RCC 7860 (cell line): ENCODE data around the gene ADAP1.
"Not testable (repeated sequence)": the region's sequence is repeated elsewhere in the genome, so short reads cannot be mapped to it uniquely, and the experiment has no call there.

ENCODE experiments used
- DNase-seq: peaks from one replicate; pipeline ENCODE4 v3.0.0-alpha.2; 2015; ENCODE audit warnings: low spot score
- FAIRE-seq: peaks from 2 replicates; lab custom pipeline; 2012; peaks lifted over from hg19 to GRCh38; lab: Jason Lieb, UNC

ADAP1 gene

DNA sequence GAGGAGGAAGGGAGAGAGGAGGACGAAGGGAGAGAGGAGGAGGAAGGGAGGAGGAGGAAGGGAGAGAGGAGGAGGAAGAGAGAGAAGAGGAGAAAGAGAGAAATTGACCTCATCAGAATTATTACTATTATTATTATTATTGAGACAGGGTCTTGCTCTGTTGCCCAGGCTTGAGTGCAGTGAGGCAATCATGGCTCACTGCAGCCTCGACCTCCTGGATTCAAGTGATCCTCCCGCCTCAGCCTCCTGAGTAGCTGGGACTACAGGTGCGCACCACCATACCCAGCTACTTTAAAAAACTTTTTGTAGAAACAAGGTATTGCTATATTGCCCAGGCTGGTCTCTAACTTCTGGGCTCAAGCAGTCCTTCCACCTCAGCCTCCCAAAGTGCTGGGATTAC, 10.7 kb downstream of the ADAP1 start:
- not testable (repeated sequence) for FAIRE-seq, DNase-seq

DNA sequence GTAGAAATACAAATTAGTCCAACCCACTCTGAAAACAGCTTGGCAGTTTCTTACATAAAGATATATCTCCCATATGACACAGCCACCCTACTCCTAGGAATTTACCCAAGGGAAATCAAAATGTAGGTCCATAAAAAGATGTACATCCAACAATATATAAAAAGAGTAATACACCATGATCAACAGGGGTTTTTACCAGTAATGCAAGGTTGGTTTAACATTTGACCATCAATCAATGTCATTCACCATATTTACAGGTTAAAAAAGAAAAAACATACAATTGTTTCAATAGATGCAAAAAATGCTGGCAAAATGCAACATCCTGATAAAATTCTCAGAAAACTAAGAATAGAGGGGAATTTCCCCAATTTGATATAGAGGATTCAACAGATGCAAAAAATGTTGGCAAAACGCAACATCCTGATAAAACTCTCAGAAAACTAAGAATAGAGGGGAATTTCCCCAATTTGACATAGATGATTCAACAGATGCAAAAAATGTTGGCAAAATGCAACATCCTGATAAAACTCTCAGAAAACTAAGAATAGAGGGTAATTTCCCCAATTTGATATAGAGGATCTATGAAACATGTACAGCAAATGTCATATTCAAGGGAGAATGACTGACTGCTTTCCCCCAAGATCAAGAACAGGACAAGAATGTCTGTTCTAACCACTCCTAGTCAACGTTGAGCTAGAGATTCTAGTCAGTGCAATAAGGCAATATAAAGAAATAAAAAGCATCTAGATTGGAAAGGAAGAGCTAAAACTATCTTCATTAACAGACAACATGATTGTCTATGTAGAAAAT, 13.7 kb downstream of the ADAP1 start:
- FAIRE-seq, result no peak

DNA sequence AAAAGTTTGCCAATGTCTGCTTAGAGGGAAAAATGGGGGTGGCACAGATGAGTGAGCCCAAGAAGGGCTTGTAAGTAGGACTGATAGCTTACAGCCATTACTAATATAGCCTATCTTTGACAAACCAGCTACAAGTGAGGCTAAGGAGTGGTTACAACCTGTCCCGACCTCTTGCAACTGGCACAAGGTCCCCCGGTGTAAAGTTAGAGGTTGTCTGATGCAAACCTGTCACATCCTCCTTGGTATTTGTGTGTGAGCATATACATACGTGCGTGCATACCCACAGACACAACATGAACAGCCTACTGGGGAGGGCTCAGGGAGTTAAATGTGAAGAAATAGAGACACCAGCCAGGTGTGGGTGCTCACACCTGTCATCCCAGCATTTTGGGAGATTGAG, 14.6 kb downstream of the ADAP1 start:
- FAIRE-seq, result no peak
- DNase-seq, result no peak

More for the DNA sequence above, 13.7 kb downstream of the ADAP1 start:
- DNase-seq, result no peak

DNA sequence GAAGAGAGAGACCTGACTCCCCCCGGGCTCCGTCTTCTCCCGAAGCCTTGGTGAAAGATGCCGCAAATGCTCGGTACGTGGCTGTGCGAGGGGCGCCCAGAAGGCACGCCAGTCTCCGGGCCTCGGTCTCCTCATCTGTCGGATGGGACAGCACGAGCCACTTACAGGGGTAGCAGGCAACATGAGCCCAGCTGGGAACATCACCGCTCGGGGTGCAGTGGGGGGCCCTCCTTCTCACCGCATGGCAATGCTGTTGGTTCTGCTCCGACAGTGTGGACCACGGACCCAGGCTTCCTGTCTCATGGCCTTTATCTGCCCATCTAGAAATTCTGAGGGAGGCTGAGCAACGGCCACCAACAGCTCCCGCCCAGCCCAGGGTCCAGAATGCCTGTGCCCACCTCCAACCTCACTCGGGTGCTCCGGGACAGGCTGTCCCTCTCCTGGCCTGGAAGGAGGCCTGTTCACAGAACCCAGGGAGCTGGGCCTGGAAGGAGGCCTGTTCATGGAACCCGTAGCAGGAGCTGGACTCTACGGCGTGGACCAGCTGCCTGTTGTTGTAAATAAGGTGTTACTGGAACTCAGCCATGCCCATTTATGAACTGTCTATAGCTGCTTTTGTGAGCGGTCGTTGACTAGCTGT, 15.8 kb downstream of the ADAP1 start:
- FAIRE-seq, result no peak
- DNase-seq, result no peak

DNA sequence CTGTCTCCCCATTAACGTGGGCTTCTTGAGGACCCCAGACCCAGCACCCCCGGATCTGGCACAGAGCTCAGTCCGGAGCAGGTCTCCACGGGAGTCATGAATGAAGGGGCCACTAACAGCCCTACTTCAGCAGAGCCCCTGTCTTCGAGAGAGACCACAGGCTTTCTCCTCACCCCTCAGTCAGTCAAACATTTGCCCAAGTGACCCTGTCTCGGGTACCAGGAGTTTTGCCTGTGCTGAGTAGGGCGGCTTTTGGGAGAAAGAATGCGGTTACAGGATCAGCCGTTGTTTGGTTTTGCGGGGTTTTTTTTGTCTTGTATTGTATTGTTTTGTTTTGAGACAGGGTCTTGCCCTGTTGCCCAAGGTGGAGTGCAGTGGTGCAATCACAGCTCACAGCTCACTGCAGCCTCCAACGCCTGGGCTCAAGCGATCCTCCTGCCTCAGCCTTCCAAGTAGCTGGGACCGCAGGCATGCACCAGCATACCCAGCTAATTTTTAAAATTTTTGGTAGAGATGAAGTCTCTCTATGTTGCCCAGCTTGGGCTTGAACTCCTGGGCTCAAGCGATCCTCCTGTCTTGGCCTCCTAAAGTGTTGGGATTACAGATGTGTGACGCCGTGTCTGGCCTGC, 16.5 kb downstream of the ADAP1 start:
- no peak for DNase-seq
- FAIRE-seq, result no peak

DNA sequence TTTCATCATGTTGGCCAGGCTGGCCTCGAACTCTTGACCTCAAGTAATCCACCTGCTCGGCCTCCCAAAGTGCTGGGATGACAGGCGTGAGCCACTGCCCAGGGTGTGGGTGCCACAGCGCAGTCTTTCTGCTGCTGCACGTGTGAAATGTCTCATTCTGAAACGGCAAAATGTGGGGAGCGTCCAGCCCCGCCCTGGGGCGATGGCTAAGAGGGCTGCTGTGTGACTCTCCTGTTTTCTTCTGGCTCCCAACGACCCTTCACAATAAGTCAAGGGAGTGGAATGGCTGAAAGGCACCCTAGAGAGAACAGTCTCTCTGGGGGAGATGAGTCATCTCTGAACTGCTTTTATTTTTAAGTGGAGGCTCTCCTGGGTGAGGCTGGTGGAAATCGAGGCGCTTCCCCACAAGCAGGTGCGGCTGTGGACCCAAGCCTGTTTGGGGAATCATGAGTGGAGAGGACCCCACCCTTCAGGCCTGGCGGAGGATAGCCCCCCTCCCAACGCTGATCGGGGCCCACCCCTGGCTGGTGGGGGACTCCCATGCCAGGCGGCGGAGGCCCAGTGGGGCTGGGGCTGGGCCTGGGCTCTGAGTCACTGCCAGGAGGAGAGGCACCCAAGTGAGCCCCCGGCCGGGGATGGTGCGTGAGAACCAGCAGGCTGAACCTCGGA, 18.0 kb downstream of the ADAP1 start:
- DNase-seq (no peak), FAIRE-seq (no peak)

DNA sequence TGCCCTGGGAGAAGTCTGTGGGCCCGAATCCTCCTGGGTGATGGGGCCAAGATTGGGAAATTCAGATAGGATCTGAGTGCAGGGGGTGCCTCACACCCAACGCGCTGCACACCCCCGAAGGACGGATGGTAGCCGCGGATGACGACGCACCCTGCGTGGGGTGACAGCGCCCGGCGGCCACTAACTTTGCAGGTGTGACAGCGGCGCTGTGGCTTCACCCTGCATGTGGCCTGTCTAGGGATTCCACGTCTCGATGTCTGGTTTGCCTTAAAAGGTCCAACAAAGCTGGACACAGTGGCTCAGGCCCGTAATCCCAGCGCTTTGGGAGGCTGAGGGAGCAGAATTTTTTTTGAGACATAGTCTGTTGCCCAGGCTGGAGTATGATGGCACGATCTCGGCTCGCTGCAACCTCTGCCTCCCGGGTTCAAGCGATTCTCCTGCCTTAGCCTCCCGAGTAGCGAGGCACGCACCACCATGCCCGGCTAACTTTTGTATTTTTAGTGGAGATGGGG, 18.6 kb downstream of the ADAP1 start:
- FAIRE-seq, result no peak

DNA sequence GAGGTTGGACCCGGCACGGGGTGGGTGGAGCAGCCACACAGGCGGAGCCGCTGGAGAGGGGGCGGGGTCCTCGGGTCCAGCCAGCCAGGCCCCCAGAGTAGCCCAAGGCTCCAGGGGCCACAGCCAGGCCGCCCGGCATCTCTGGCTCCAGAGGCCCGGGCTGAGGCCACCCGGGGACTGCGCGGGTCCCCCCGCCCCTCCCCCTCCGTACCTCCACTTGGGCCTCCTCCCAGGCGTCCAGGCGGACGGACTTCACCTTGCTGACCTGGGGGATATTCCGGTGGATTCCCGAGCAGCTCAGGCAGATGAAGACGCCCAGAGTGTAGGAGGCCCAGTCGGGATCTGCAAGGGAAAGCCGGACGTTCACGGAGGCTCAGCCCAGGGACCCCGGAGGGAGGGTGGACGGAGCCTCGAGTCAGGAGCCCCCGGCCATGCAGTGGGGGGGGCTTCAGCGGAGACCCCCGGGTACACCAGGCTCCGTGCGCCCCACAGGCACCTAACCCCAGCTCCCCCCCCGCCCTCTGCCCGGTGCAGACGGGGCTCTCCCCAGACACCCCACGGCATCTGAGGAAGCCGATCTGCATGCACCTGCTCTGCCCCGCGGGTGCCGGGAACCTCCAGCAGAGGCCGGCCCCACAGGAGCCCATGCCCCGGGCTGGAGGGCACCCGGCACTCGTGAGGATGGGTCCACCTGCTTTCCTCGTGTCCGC, 19.2 kb downstream of the ADAP1 start:
- FAIRE-seq (no peak), DNase-seq (no peak)

More for the DNA sequence above, 18.6 kb downstream of the ADAP1 start:
- DNase-seq, result no peak

DNA sequence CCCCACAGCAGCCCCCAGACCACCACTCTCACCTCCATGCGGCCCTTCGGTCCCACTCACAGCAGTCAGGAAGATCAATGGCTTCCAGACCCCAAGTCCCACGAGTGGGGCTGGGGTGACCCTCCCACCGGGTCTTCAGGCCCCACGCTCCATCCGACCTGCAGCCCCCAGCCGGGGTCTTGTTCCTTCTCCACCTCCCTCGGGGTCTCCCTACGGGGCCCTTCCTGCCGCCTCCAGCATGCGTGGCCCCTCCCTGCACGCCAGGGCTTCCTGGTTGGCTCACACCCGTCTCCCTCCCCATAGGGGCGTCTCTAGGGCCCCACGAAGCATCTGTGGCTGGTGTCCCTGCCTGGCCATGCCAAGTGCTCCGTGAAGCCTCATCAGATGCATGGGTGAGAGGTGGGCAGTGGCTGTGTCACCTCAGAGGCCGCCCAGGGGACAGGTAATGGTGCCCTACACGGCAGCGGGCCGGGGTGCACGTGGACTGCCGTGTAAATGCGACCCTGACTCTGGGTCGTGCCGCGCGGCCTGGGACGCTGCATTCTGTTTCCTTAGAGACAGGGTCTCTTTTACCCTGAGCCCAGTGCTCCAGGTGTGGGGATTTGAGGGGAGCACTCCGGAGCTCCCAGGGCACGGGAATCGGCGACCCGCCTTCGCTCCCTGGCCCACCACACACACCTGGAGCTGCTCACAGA, 19.9 kb downstream of the ADAP1 start:
- FAIRE-seq, result no peak
- DNase-seq, result no peak

DNA sequence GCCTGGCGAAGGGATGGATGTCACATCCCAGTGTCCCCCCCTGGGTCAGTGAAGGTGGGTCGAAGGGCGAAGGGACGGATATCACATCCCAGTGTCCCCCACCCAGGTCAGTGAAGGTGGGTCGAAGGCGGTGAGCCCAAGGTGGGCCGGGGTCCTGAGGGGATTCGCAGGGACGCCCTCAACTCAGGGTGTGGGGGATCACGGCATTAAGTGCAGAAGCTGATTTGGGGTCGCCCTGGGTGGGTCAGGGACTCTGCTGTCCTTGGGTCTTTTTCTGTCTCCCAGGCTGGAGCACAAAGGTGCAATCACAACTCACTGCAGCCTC, 21.9 kb downstream of the ADAP1 start:
- no peak for FAIRE-seq
- DNase-seq, result no peak

DNA sequence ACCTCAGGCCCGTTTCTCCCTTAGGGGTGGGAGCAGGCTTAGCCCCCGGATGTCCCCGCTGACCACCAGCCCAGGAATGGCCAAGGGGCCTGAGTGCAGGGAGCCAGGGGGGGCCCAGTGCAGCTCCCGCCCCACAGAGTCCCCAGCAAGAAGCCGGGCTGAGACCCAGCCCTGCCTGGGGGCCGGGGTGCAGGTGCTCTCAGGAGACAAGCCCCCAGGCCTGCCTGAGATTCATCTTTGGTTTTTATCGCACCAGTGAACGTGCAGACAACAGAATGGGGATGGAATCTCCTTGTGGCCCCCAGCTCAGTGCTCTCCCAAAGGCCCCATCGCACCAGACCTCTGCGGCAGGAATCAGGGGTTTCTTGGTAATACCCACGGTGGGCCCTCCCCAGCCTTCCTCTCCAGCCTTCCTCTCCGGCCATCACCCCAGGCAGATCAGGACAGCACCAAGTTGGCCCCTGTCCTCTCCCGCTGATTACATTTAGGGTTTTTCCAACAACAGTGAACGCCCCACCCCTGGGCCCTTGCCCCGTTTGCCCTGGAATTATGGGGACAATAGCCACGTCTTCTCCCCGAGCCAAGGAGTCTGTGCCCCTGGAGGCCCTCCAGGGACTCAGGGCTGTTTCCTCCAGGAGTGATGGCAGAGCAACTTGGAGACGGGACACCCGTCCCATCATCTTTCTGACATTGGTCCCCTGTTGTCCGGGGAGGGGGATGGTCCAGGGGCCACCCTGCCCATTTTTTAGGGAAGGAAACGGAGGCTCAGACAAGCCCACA, 22.4 kb downstream of the ADAP1 start:
- DNase-seq (no peak), FAIRE-seq (no peak)

DNA sequence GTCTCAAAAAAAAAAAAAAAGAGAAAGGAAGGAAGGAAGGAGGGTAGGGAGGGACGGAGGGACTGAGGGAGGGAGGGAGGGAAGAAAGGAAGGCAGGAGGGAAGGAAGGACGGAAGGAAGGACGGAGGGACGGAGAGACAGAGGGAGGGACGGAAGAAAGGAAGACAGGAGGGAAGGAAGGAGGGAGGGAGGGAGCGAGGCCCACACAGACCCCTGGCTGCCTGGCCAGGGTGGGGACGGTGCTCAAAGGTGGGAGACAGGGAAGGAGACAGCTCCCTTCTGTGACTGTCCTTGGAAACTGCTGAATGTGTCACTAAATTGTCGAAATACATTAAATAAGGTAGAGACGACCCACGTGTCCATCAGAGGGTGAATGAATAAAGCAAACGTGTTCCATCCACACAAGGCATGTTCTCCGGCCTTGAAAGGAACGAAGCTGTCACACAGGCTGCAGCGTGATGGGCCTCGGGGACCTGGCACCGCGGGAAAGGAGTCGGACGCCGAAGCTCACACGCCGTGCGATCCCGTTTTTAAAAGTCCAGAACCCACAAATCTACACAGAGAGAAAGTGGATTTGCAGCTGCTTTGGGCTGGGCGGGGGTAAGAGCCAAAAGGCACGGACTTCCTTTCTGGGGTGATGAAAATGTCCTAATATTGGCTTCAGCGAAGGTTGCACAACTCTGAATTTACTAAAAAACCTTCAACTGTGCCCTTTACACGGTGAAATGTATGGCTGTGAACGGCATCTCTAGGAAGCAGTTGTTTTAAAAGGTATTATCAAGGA, 23.3 kb downstream of the ADAP1 start:
- FAIRE-seq (no peak), DNase-seq (no peak)

DNA sequence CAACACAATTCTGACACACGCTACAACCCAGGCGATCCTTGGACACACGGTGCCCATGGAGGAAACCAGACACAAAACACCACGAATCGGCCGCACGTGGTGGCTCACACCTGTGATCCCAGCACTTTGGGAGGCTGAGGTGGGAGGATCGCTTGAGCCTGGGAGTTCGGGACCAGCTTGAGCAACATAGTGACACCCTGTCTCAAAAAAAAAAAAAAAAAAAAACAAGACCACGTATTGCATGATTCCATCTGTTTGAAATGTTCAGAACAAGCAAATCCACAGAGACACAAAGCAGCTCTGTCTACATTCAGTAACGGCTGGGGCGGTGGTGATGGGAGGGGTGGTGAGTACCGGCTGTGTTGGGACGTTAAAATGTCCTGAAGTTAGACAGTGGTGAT, 25.2 kb downstream of the ADAP1 start:
- no peak for DNase-seq

DNA sequence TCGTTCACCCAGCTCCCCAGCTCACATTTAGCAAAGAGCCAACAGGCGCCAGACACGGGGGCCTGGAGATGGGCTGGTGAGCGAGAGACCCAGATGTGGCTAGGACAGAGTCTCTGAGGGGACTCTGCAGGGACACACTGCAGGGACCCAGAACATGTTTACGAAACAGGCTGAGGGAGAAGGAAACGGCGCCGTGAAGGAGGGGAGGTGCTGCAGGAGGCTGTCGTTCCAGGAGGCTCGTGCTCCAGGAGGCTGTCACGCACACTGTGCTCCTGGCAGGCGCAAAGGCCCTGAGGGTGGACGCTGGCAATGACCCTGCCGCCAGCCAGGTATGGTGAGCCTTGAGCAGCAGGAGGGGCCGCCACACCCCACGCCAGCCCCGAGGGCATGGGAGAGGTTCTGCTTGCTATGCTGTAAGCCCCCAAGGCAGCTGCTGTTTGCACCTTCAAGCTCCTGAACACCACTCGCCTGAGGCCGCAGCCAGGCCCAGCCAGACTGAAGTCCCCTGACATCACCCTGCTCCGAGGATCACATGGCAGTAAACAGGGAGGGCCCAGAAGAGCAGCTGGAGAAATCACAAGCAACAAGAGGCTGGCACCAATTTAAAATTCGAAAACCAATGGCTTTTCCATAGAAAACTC, 27.3 kb downstream of the ADAP1 start:
- DNase-seq, result no peak
- FAIRE-seq, result no peak

More for the DNA sequence above, 25.2 kb downstream of the ADAP1 start:
- FAIRE-seq, result no peak

DNA sequence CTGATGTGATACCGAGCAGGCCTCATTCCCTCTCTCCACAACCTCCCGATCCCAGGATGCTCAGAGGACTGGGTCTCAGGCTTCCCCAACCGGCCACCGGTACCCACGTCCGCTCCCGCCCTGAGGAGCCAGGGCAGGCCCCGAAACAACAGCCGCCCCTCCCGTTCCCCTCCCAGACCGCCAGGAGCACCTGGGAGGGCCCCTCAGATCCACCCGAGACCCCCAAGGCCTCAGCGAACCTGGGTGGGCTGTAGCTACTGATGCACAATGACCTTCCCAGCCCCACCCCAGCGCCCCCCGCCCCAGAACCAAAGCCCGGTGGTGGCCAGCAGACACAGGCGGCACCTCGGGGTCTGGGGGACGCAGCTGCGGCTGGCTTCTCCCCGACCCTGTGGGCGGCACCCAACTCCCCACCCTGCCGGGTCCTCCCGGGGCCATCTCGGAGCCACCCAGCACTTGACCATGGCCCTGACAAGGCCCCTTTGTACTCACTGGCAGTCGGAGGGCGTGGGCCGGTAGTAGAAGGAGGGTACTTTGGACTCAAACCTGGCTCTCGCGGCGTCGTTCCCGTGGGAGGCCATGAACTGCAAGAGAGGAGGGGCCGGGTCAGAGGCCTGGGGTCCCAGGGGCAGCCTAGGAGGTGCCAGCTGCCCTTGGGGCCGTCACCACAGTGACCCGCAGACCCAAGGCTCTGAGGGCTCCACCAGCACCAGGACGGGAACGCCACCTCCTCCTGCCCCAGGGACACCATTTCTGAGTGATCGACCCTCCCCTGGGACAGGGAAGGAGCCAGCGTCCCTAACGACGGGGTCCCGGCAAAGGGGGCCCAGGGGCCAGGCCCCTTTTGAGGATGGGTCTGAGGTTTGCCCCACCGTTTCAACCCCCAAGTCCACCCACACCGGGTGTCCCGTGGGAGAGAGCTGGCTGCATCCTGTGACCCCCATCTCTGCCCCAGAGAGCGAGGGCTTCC, 28.1 kb downstream of the ADAP1 start:
- FAIRE-seq (no peak), DNase-seq (no peak)

DNA sequence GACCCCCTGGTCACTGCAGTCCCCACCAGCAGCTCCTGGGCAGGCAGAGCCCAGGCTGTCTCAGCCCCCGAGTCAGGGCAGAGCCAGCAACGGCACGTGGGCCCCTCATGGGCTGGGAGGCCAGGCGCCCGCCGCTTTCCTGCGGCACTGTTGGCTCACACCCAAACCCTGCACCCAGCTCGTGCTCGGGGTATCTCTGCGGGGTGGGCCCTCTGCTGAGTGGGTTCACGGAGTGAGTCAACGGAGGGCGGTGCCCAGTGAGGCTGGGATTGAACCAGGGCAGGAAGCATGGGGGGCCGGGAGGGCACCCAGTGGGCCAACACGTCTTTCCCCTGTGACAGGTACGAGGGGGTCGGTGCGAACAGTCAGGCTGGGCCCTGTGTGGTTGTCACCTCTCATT, 28.9 kb downstream of the ADAP1 start:
- no peak for FAIRE-seq

More for the DNA sequence above, 28.9 kb downstream of the ADAP1 start:
- DNase-seq, result no peak
